KMS-11 (cell line): ENCODE data around the gene NXT1.

Experiments
- H2AFZ ChIP-seq: fragments of 200-600 bp; sonication (generic); 2 replicates; pipeline ENCODE4 v1.6.1; 2016; ENCODE audit warnings: antibody characterized with exemption, mixed run types, low read depth
- H3K27ac ChIP-seq: fragments of 200-600 bp; sonication (generic); 2 replicates; pipeline ENCODE4 v1.6.1; 2016; ENCODE audit warnings: mild to moderate bottlenecking, mixed run types
- H3K27me3 ChIP-seq: fragments of 200-600 bp; sonication (generic); 2 replicates; pipeline ENCODE4 v1.6.1; 2017; ENCODE audit warnings: mild to moderate bottlenecking, low read depth, mixed run types, moderate library complexity; ENCODE audit not compliant: insufficient read depth
- H3K36me3 ChIP-seq: fragments of 200-600 bp; sonication (generic); 2 replicates; pipeline ENCODE4 v1.6.1; 2017; ENCODE audit warnings: mild to moderate bottlenecking, mixed run types; ENCODE audit not compliant: insufficient read depth
- H3K4me1 ChIP-seq: fragments of 200-600 bp; sonication (generic); 2 replicates; pipeline ENCODE4 v1.6.1; 2016; ENCODE audit warnings: mild to moderate bottlenecking, low read depth, mixed run types; ENCODE audit not compliant: poor library complexity, severe bottlenecking
- H3K4me2 ChIP-seq: fragments of 200-600 bp; sonication (generic); 2 replicates; pipeline ENCODE4 v1.7.0; 2016; ENCODE audit warnings: mild to moderate bottlenecking, mixed run types
- H3K4me3 ChIP-seq: fragments of 200-600 bp; sonication (generic); IDR thresholded peaks from 2 replicates; pipeline ENCODE4 v1.6.1; 2017; ENCODE audit warnings: low read depth, low read length, mixed read lengths; ENCODE audit not compliant: insufficient read depth
- H3K79me2 ChIP-seq: fragments of 200-600 bp; sonication (generic); 2 replicates; pipeline ENCODE4 v1.6.1; 2016; ENCODE audit warnings: low read depth, mixed run types; ENCODE audit not compliant: insufficient read depth
- H3K9ac ChIP-seq: fragments of 200-600 bp; sonication (generic); 2 replicates; pipeline ENCODE4 v1.6.1; 2016; ENCODE audit warnings: mild to moderate bottlenecking, mixed run types
- H4K20me1 ChIP-seq: fragments of 200-600 bp; sonication (generic); 2 replicates; pipeline ENCODE4 v1.6.1; 2016; ENCODE audit warnings: mild to moderate bottlenecking, mixed run types; ENCODE audit not compliant: insufficient read depth
- TF ChIP-seq, protein P1 (sequence below): fragments of 200-600 bp; sonication (generic); conservative IDR thresholded peaks from 2 replicates; pipeline ENCODE4 v1.6.1; 2017; ENCODE audit warnings: low read depth, mild to moderate bottlenecking, antibody characterized with exemption, low read length, moderate library complexity, mixed read lengths

Gene NXT1

DNA sequence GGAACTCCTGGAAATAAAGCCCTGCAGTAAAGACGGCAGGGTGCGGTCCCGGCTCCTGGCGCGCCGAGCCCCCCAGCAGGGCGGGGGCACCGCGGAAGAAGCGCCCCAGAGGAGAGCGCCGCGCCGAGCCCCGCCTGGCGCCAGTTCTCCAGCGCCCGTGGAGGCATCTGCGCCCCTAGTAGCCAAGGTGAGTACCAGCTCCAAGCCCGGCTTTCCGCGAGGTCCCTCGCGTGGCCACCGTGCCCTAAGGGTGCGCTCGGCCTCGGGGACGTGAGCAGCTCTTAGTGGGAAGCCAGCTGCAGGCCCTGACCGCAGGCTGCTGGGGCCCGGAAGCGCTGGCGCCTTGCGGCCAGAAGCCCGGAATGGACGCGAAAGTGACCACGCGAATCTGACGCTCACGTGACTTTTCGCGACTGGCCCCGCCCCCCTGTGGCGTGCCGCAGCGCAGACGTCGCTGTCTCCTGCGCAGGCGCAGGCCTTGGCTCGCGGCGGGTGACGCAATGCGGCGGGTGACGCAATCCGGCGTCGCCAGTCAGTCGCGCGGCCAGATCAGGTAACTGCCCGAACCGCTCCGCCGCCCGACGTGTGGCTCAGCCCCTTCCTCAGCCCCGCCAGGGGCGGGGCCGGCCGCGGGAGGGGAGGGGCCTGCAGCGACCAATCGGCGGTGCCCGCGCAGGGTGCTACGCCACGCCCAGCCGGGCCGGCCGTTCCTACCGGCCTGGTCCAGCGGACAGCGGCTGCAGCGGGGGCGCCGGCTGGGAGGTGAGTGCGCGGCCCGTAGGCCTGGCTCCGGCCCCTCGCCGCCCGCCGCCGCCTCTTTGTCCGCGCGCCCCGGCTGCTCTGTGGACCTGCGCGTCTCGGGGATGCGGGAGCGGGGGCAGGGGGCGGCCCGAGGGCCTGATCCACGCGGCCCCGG, 11.1 kb downstream of the NXT1 start, which contains the start of gene GZF1:
TSS of gene GZF1 (plus strand) at position 707 of the 916 bp plus-strand sequence. CDS start 2,202 bp downstream, outside the sequence.
- H3K4me1 ChIP-seq, result peaks cover 38% of the 10 kb centered on the region
- TF ChIP-seq, protein P1, sequence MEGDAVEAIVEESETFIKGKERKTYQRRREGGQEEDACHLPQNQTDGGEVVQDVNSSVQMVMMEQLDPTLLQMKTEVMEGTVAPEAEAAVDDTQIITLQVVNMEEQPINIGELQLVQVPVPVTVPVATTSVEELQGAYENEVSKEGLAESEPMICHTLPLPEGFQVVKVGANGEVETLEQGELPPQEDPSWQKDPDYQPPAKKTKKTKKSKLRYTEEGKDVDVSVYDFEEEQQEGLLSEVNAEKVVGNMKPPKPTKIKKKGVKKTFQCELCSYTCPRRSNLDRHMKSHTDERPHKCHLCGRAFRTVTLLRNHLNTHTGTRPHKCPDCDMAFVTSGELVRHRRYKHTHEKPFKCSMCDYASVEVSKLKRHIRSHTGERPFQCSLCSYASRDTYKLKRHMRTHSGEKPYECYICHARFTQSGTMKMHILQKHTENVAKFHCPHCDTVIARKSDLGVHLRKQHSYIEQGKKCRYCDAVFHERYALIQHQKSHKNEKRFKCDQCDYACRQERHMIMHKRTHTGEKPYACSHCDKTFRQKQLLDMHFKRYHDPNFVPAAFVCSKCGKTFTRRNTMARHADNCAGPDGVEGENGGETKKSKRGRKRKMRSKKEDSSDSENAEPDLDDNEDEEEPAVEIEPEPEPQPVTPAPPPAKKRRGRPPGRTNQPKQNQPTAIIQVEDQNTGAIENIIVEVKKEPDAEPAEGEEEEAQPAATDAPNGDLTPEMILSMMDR, result no peak
- H3K36me3 ChIP-seq, result no peaks in the 10 kb centered on the region
- H3K4me3 ChIP-seq, result no peak within 1 kb of the TSS
- peak within 1 kb of the TSS; percentile 74 for H3K4me2 ChIP-seq
- H3K79me2 ChIP-seq, result peaks cover 22% of the 10 kb centered on the region
- peak within 1 kb of the TSS; percentile 76 for H3K27ac ChIP-seq
- H3K27me3 ChIP-seq, result no peaks in the 10 kb centered on the region
- no peaks in the 10 kb centered on the region for H4K20me1 ChIP-seq
- peak within 1 kb of the TSS; percentile 75 for H3K9ac ChIP-seq
- peak within 1 kb of the TSS; percentile 36 for H2AFZ ChIP-seq

DNA sequence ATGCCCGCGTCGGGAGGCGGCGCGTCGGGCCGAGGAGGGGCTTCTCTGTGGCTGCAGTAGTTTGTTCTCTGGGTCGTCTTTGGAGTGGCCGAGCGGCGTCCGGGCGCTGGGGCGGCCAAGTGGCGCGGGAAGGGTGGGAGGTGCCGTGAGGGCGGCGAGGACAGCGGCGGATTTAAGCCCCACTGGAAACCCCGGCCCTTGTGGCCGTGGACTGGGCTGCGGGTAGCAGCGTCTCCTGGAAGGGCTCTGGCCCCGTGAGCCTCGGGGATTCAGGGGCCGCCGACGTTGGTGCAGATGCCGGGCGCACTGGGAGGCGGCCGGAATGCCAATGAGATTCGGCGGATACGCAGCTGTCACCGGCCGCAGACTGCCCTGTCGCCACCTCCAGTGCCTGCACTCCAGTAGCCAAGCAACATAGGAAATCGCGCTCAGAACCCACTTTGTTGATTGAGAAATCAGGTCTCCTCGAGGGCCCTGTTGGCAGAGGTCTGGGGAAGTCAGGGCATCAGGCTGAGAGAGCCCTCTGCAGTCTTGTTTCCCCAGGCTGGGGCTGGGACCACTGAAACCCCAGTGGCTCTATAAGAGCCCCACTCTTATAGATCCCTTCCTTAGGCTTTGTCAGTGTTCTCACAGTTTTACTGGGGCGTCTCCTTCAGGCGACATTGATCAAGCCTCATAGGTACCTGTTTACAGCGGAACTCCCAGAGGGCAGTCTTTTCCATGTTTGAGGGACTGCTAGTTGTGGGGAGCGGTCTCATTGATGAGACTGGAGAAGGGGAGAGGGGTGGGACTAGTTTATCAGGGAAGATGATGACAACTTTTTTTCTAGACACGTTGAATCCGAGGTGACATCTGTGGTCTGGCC, 12.0 kb downstream of the NXT1 start:
- peak overlapping the region; percentile 24 for H3K27ac ChIP-seq
- peak overlapping the region; percentile 18 for H2AFZ ChIP-seq
- H3K36me3 ChIP-seq, result no peaks in the 10 kb centered on the region
- H3K4me2 ChIP-seq, result peak overlapping the region; percentile 57
- no peaks in the 10 kb centered on the region for H4K20me1 ChIP-seq
- H3K4me3 ChIP-seq, result no peak overlapping the region
- peak overlapping the region; percentile 68; the same call in 1 of the 2 replicates for H3K9ac ChIP-seq
- peaks cover 22% of the 10 kb centered on the region for H3K79me2 ChIP-seq
- TF ChIP-seq, protein P1, result no peak
- H3K4me1 ChIP-seq, result peaks cover 47% of the 10 kb centered on the region
- H3K27me3 ChIP-seq, result no peaks in the 10 kb centered on the region

DNA sequence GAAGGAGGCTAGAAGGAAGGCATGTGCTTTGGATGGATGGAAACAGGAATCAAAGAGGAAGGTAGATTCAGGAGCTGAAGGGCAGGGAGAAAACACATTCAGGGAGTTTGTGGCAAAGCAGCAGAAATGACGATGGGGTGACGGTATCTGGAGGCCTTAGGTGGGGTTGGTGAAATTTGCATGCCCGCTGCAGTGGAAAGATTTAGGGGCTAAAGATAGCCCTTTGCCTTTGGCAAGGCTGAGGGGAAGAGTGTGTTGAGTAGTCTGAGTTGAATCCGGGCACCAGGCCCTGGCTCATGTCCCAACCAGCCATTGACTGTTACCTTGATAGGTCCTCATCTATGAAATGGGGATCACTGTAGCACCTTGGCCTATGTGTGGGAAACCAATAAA, 12.7 kb downstream of the NXT1 start:
- no peaks in the 10 kb centered on the region for H3K27me3 ChIP-seq
- H3K9ac ChIP-seq, result peak overlapping the region; percentile 68; the same call in 1 of the 2 replicates
- no peak overlapping the region for H3K4me3 ChIP-seq
- peaks cover 23% of the 10 kb centered on the region for H3K79me2 ChIP-seq
- no peak overlapping the region for H3K27ac ChIP-seq
- no peak overlapping the region for H2AFZ ChIP-seq
- TF ChIP-seq, protein P1, result no peak
- H3K4me1 ChIP-seq, result peaks cover 50% of the 10 kb centered on the region
- peak overlapping the region; percentile 57 for H3K4me2 ChIP-seq
- H3K36me3 ChIP-seq, result no peaks in the 10 kb centered on the region
- H4K20me1 ChIP-seq, result no peaks in the 10 kb centered on the region

DNA sequence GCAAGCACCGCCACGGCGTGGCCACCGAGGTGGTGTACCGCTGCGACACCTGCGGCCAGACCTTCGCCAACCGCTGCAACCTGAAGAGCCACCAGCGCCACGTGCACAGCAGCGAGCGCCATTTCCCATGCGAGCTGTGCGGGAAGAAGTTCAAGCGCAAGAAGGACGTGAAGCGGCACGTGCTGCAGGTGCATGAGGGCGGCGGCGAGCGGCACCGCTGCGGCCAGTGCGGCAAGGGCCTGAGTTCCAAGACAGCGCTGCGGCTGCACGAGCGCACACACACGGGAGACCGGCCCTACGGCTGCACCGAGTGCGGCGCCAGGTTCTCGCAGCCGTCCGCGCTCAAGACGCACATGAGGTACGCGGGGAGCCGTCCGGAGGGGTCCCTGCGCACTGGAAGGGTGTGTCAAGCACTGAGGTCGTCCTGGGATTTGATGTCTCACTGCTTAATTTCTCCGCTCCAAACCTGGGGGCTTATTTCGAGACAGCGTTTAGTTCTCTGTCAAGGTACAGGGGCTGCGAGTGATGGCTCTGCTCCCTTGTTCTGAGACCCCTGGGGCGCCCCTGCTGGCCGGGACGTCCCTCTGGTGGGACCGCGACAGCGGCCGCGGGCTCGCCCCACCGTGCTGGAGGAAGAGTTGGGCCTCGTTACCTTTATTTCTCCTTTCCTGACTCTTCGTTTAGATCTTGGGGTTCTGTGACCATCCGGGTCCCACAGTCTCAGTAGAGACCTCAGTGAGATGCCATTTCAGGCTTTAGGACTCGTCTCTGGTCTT, 15.0 kb downstream of the NXT1 start:
- Histone ChIP-seq H4K20me1 (no peaks in the 10 kb centered on the region), H2AFZ (no peak overlapping the region), H3K79me2 (peaks cover 28% of the 10 kb centered on the region), H3K36me3 (no peaks in the 10 kb centered on the region), H3K4me1 (peaks cover 41% of the 10 kb centered on the region), H3K27me3 (no peaks in the 10 kb centered on the region), H3K9ac (no peak overlapping the region), H3K4me3 (no peak overlapping the region), H3K4me2 (peak overlapping the region; percentile 28; the same call in 1 of the 2 replicates), H3K27ac (no peak overlapping the region; the same call in 1 of the 2 replicates)
- TF ChIP-seq, protein P1, result no peak
